Activated CD8-positive, alpha-beta memory T cell treated with anti-CD3 and anti-CD28 coated beads, Interleukin-2, amount 50 U/mL, for 1 hour (primary cell): Measurements from ENCODE around the gene PERCC1.

Source experiments
- DNase-seq: peaks from one replicate; pipeline ENCODE4 v3.0.0-alpha.2; 2020; ENCODE audit errors: extremely low read depth

PERCC1 gene

GRCh38 chr16:1412847-1413246 lies 18.0 kb upstream of the PERCC1 start:
- no peak for DNase-seq

- DNase-seq, result no peak
Observed at GRCh38 chr16:1413684-1414531, 17.0 kb upstream of the PERCC1 start.

DNA sequence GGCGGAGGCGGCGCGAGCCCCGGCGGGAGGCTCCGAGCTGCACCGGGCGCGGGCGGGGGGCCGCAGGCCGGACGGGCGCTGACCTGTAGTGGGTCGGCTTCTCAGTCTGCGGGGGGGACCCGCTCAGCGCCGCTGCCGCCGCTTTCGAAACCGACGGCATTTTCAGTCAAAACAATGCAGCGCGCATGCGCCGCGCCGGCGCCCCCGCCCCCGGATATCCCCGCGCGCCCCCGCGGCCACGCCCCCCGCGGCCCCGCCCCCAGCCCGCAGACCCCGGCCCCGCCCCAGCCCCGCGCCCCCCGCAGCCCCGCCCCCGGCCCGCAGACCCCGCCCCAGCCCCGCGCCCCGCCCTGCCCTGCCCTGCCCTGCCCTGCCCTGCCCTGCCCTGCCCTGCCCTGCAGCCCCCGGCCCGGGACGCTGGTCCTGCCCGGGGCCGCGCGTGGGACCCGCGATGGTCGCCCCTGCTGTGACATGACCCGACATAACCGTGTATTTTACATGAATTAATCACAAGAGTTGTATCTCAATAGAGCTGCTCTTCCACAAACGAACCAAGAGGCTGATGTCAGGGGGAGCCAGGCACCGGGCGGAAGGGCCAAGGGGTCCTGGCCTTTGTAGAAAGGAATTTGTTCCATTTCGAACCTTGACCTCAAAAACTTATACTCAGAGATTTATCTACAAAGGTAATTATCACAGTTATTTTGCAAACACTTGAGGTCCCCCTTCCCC lies 16.2 kb upstream of the PERCC1 start, which contains the start of gene UNKL:
UNKL (minus strand) TSS at position 173 of the 729 bp plus-strand sequence; CDS start at position 160, 13 bp downstream.
- DNase-seq, result peak; percentile 38

DNA sequence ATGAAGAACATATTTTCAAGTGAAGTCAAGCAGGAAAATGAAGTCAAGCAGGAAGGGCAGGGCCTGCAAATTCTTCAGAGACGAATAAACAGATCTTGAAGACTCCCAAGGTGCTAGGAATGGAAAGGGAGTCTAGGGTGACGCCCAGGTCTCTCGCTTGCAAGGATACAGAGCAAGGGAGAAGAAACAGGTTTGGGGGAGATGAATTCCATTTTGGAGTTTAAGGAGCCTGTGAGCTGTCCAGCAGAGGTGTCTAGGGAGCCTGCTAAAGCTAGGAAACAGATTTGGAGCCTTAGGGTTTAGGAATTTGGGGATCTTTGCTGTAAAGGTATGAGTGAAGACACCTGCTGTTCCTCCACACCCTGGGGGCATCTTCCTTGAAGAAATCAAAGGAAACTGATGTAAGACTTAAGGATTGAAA lies 14.3 kb upstream of the PERCC1 start:
- no peak for DNase-seq

GRCh38 chr16:1420111-1420539 lies 10.8 kb upstream of the PERCC1 start:
- DNase-seq, result no peak

DNA sequence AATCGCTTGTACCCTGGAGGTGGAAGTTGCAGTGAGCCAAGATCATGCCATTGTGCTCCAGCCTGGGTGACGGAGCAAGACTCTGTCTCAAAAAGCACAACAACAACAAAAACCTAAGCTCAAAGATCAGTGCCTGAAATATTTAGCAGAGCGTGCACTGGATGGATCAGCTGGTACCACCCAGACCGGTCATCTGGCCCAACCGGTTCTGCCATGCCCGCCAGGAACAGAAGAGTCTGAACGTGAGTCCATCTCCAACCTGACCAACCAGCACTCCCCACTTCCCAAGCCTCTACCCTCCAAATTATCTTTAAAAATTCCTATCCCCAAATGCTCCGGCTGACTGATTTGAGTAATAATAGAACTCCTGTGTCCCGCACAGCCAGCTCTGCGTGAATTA lies 8.8 kb upstream of the PERCC1 start:
- DNase-seq, result no peak

DNA sequence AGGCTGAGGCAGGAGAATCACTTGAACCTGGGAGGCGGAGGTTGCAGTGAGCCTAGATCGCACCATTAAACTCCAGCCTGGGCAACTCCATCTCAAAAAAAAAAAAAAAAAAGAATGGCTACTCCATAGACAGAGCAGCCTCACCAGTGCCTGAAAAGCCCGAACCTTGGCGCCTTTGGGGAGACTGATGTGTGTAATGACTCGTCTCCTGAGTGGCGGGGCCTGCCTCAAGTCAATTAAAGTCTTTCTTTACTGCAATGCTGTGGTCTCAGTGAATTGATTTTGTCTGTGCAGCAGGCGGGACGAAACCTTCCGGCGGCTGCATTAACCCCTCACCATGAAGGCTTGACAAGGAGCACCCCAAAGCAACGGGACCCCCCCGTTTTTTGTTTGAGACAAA lies 6.8 kb upstream of the PERCC1 start:
- no peak for DNase-seq

- DNase-seq, result no peak
Observed at GRCh38 chr16:1425616-1426370, 5.1 kb upstream of the PERCC1 start.

GRCh38 chr16:1426734-1427471 lies 4.0 kb upstream of the PERCC1 start:
- DNase-seq, result no peak

DNA sequence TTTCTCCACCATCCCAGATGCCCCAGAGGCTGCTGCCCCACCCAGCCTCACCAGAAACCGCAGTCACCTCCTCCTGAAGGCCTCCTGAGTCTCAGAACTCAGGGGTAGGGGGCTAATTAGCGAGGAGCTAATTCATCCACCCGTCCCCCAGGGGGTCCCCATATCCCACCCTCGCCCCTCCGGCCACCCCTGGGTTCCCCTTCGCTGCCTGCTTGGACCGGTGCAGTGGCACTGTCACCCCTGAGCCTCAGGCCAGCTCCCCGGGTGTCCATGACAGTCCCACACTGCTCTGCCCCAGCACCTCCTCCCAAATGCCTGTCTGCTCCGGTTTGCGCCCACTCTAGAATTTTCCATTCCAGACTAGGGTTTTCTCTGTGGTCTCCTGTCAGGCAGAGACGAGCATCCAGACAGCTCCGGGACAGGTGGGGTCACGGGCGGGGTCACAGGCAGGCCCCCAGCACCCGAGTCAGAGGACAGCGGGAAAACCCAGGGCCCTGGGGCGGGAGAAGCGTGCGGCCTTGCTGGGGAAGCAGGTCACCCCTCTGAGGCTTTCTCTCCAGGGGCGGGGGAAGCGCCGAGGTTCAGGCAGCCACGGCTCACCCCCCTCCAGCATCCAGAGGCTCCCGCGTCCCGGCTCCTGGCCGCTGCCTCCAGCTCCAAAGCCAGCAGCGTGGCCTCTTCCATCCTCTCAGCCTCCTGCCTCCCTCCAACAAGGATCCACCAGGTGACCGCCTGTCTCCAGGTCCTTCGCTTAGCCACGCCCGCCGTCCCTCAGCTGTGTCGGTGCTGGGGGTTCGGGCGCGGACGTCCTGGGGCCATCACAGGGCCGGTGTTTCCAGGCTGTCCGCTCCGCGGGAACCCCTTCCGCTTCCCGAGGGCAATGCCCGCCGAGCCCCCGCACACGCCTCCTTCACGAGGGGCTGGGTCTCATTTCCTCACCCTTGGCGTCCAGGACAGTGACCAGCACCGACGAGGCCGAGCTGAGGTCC lies 3.1 kb upstream of the PERCC1 start:
- DNase-seq, result no peak

- no peak for DNase-seq
Observed at GRCh38 chr16:1428511-1428910, 2.4 kb upstream of the PERCC1 start.

DNA sequence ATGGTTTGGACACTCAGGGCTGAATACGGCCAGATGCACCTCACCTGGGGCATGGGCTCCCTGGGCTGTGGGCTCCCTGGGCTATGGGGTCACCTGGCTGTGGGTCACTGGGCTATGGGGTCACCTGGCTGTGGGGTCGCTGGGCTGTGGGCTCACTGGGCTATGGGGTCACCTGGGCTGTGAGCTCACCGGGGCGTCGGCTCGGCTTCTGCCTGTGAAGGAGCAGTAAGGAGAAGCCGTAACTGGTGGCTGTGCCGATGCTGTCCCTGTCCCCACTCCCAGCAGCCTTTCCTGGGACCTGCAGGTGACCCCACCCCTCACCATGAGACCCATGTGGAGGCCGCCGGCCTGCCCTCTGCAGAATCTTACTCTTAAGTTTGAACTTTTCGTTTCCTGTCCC lies 1.9 kb upstream of the PERCC1 start:
- DNase-seq, result no peak

DNA sequence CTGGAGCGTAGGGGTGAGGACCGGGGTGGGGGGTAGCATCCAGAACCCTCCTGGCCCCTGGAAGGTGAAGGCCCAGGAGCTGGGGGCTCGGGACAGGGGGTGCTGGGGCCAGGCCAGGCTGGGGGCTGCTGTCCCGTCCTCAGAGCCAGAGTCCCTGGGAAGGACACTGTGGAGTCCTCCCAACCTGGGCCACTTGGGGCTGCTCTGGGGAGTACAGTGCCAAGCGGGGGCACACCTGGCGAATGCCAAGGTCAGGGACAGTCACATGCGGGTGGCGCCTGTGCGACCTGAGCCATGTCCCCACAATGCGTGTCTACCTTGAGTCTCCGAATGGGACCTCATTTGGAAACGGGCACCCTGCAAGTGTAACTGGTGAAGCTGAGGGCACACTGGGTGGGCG lies 1.2 kb upstream of the PERCC1 start:
- no peak for DNase-seq

DNA sequence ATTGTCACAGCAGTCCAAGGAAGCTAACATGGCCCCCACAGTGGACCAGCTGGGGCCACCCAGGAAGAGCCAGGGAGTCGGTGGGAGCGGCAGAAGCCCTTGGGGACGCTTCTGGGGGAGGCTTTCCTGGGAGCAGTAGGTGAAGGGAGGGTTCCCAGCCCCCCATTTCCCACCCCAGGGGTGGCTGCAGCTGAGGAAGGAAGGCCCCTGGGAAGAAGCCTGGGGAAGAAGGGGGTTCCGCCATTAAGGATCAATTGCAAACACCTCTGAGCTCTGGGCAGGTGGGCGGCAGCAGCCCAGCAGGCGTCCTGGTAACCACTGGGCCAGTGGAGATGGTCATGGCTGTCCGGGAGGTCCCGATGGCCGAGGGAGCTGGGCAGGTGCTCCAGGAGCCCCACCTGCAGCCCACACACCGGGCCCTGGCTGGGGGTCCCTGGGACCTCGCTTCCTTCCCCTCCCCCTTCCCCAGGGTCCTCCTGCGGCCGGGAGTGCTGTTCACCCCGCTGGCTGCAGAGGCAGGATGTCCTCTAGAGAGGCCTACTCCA lies 592 bp upstream of the PERCC1 start:
- no peak for DNase-seq

- DNase-seq, result no peak
Observed at GRCh38 chr16:1431497-1432270, 806 bp downstream of the PERCC1 start.

DNA sequence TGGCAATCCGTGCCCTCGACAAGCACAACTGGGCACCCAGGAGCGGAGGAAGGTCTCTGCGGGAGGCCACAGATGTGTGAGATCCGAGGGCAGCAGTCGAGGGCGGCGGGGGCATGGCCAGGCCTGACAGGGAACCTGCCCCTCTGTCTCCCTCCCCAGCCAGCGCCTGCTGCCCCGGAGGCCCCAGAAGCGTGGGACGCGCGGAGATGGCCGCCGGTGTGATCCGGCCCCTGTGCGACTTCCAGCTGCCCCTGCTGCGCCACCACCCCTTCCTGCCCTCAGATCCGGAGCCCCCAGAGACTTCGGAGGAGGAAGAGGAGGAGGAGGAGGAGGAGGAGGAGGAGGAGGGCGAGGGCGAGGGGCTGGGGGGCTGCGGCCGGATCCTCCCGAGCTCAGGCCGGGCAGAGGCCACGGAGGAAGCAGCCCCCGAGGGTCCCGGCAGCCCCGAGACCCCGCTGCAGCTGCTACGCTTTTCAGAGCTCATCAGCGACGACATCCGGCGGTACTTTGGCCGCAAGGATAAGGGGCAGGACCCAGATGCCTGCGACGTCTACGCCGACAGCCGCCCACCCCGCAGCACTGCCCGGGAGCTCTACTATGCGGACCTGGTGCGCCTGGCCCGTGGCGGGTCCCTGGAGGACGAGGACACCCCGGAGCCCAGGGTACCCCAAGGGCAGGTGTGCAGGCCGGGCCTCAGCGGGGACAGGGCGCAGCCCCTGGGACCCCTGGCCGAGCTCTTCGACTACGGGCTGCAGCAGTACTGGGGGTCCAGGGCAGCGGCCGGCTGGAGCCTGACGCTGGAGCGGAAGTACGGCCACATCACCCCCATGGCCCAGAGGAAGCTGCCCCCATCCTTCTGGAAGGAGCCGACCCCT lies 1.7 kb downstream of the PERCC1 start:
- no peak for DNase-seq

GRCh38 chr16:1433263-1433560 lies 2.3 kb downstream of the PERCC1 start:
- DNase-seq, result no peak

GRCh38 chr16:1433756-1434155 lies 2.9 kb downstream of the PERCC1 start:
- no peak for DNase-seq
